Central memory CD8-positive, alpha-beta T cell (primary cell): Measurements from ENCODE around the gene NUDT14.

Source experiments
- ATAC-seq: fragments of 150-1000 bp; cut with Tn5 transposase; replicated peaks from 2 replicates; pipeline ENCODE4 v1.10.0; 2022; ENCODE audit warnings: mild to moderate bottlenecking, moderate FRiP score, moderate number of reproducible peaks; ENCODE audit not compliant: poor library complexity, severe bottlenecking; ENCODE audit errors: extremely low read depth
- DNase-seq, 2 donors: peaks; one replicate each; pipeline ENCODE4 v3.0.0; 2021; ENCODE audit warnings: low spot score in 2 of 2
- H3K27ac Mint-ChIP-seq: one replicate; pipeline ENCODE4 v1.8.0; 2022; ENCODE audit warnings: low read depth, mild to moderate bottlenecking, moderate library complexity, mixed read lengths
- H3K27me3 Mint-ChIP-seq: one replicate; pipeline ENCODE4 v1.8.0; 2022; ENCODE audit warnings: mixed read lengths
- H3K36me3 Mint-ChIP-seq: one replicate; pipeline ENCODE4 v1.8.0; 2022; ENCODE audit warnings: mild to moderate bottlenecking, moderate library complexity, mixed read lengths; ENCODE audit not compliant: insufficient read depth
- H3K4me1 Mint-ChIP-seq: one replicate; pipeline ENCODE4 v1.8.0; 2022; ENCODE audit warnings: mixed read lengths
- H3K4me3 Mint-ChIP-seq: one replicate; pipeline ENCODE4 v1.8.0; 2022; ENCODE audit warnings: mild to moderate bottlenecking, moderate library complexity, mixed read lengths
- H3K9me3 Mint-ChIP-seq: one replicate; pipeline ENCODE4 v1.8.0; 2022; ENCODE audit warnings: mixed read lengths

NUDT14 gene

DNA sequence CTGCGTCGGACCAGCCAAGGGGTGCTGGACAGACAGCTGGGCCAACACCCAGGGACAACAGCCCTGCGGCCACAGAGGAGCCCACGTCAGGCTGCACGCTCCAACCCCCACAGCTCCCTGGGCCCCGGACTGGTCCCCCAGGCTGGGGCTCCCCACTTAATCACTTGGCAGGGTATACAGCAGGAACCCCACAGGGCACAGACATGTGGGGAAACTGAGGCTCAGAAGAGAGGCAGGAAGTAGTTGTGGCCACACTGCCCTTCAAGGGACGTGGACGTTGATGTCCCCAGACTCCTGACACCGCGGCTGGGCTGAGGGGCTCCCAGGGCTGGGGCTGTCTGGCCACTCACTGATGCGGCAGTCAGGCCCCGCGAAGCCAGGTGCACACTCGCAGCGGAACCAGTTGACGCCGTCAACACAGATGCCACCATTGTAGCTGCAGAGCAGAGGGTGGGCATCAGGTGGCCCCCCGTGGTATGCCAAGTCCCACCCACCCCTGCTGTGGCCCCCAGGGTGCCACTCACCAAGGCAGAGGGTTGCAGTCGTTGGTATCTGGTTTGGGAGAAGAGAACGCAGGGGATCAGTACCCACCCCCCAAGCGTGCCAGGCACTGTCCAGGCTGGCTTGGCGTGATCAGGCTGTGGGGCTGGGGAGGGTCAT, 34.0 kb downstream of the NUDT14 start:
- no peak for DNase-seq
- Mint-ChIP-seq H3K27me3 (no peaks in the 10 kb centered on the region), H3K9me3 (no peaks in the 10 kb centered on the region), H3K4me1 (no peaks in the 10 kb centered on the region), H3K4me3 (no peak overlapping the region), H3K27ac (no peak overlapping the region), H3K36me3 (no peaks in the 10 kb centered on the region)
- ATAC-seq: no peak

DNA sequence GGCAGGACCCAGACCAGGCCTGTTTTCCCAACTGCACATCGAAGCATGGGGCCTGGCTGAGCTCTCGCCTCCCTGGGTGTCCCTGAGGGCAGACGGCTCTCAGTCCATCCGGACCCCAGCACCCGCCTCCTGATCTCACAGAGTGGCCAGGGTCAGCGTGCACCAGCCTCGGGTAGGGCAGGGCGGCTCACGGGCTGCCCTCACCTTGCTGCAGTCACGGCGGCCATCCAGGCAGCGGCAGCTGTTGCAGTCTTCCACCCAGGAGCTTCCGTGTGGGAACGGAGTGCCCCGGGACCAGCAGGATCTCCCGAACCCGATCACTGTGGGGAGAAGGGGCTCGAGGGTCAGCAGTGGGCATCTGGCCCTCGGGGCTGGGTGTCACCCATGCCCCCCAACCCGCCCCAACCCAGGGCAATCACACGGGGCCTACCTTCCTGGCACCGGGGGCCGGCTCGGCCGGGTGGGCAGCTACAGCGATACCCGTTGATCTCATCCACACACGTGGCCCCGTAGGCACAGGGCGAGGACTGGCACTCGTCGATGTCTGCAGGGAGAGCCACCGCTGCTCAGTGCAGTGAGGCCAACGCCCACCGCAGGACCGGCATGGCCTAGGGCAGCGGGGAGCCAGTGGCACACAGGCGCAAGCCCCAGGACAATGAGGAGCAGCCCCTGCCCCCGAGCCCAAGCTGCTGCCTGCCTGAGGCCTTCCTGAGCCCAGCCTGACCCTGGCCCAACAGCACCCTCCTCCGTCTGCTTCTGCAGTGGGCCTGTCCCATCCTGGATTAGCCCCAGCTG, 34.7 kb downstream of the NUDT14 start:
- Mint-ChIP-seq H3K9me3 (no peaks in the 10 kb centered on the region), H3K27me3 (no peaks in the 10 kb centered on the region), H3K27ac (no peak overlapping the region), H3K4me3 (no peak overlapping the region), H3K4me1 (no peaks in the 10 kb centered on the region), H3K36me3 (peaks cover 1% of the 10 kb centered on the region)
- ATAC-seq: no peak
- no peak for DNase-seq

GRCh38 chr14:105145381-105146180, 35.5 kb downstream of the NUDT14 start:
- Mint-ChIP-seq H3K4me1 (no peaks in the 10 kb centered on the region), H3K36me3 (peaks cover 1% of the 10 kb centered on the region), H3K27me3 (no peaks in the 10 kb centered on the region), H3K27ac (no peak overlapping the region), H3K9me3 (no peaks in the 10 kb centered on the region), H3K4me3 (no peak overlapping the region)
- no peak for DNase-seq
- ATAC-seq: no peak

DNA sequence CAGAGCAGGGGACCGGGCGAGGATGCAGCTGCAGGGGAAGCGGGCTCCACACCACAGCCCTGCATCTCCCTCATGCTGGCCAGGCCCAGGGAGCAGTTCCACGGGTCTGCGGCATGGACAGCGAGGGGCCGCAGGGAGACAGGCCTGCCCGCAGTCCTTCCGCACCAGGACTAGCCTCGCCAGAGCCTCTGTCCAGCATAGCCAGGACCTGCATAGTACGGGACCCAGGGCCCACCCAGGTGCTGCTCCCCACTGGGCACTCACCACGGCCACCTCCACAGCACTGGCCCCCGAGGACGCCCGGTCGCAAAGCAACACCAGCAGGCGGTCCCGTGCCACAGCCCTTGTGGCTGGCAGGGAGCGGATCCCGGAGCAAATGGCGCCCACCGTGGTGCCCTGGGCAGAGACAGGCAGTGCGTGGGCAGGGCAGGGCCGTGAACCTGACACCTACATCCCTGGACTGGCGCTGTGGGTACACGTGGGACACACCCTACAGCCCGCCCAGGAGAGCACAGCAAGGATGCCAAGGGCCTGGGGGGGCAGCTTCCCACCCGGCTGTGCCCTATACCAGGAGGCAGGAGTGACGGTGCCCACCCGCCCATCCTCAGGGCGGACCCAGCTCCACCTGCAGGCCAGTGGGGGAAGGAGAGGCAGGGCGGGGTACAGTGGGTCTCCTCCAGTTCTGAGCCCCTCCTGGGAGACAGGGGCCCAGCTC, 36.3 kb downstream of the NUDT14 start:
- no peak for ATAC-seq
- no peak for DNase-seq

GRCh38 chr14:105144026-105144665, 37.0 kb downstream of the NUDT14 start:
- ATAC-seq: no peak
- Mint-ChIP-seq H3K9me3 (peaks cover 6% of the 10 kb centered on the region), H3K36me3 (peaks cover 1% of the 10 kb centered on the region), H3K27ac (no peak overlapping the region), H3K4me3 (no peak overlapping the region), H3K27me3 (no peaks in the 10 kb centered on the region), H3K4me1 (no peaks in the 10 kb centered on the region)
- DNase-seq: no peak

More for the DNA sequence above, 36.3 kb downstream of the NUDT14 start:
- H3K27ac Mint-ChIP-seq: no peak overlapping the region
- H3K36me3 Mint-ChIP-seq: peaks cover 1% of the 10 kb centered on the region
- H3K4me3 Mint-ChIP-seq: no peak overlapping the region
- no peaks in the 10 kb centered on the region for H3K27me3 Mint-ChIP-seq
- no peaks in the 10 kb centered on the region for H3K4me1 Mint-ChIP-seq
- peaks cover 4% of the 10 kb centered on the region for H3K9me3 Mint-ChIP-seq

- H3K27me3 Mint-ChIP-seq: no peaks in the 10 kb centered on the region
- H3K36me3 Mint-ChIP-seq: peaks cover 1% of the 10 kb centered on the region
- ATAC-seq (no peak), DNase-seq (no peak)
- H3K9me3 Mint-ChIP-seq: peaks cover 6% of the 10 kb centered on the region
- H3K4me3 Mint-ChIP-seq: no peak overlapping the region
- H3K27ac Mint-ChIP-seq: no peak overlapping the region
- H3K4me1 Mint-ChIP-seq: no peaks in the 10 kb centered on the region
Measured at GRCh38 chr14:105143451-105144025, 37.6 kb downstream of the NUDT14 start.

GRCh38 chr14:105142651-105143450, 38.3 kb downstream of the NUDT14 start:
- DNase-seq: no peak
- Mint-ChIP-seq H3K4me1 (no peaks in the 10 kb centered on the region), H3K27ac (no peak overlapping the region), H3K27me3 (no peaks in the 10 kb centered on the region), H3K4me3 (no peak overlapping the region), H3K36me3 (peaks cover 1% of the 10 kb centered on the region), H3K9me3 (peaks cover 6% of the 10 kb centered on the region)
- no peak for ATAC-seq

DNA sequence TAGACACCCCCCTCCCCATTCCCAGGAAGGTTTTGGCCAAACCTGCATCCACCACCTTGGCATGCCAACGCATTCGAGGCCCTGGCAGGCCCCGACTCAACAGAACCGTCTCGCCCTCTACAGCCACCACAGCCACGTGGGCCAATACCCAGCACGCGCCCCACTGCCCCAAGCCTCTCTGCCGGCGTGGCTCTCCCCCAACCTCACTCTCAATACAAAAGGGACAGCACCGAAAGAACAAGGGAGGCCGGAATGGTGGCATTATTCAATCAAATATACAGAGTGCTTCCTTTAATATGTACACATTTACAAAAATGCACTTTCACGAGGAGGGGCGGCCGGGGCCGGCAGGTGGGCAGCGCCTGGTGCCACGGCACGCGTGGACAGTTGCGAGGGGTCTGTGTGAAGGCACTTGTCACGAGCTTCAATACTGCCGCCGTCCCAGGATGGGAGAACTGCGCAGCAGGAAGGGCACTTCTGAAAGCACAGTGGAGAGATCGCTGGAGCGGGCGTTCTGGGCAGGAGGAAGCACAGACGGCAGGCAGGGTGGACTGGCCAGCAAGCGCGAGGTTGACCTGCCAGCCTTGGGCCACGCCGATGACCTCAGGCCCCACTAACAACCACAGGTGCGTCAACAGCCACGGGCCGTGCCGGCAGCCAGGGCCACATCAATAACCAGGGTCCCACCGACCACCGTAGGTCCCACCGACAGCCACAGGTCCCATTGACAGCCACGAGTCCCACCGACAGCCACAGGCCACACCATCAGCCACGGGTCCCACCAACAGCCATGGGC, 39.4 kb downstream of the NUDT14 start:
- H3K27me3 Mint-ChIP-seq: no peaks in the 10 kb centered on the region
- no peak for ATAC-seq
- peaks cover 1% of the 10 kb centered on the region for H3K36me3 Mint-ChIP-seq
- DNase-seq: no peak
- H3K9me3 Mint-ChIP-seq: peaks cover 6% of the 10 kb centered on the region
- H3K4me1 Mint-ChIP-seq: no peaks in the 10 kb centered on the region
- no peak overlapping the region for H3K27ac Mint-ChIP-seq
- no peak overlapping the region for H3K4me3 Mint-ChIP-seq

DNA sequence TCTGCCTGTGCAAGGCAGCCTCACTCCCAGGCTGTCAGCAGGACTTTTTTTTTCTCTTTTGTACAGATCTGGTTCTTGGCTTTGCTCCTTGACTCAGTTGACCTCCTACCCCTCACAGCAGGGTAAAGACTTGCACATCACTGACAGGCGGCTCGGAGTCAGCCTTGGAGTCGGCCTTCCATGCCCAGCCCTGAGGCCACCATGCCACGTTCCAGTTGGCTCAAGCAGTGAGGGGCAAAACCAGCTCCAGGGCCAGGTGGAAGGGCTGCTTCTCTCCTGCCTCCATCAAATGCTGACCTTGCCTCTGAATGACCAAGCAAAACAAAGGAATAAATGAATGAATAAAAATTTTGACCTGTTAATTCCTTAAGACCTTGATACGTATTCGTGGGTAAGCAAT, 40.1 kb downstream of the NUDT14 start:
- H3K4me1 Mint-ChIP-seq: no peaks in the 10 kb centered on the region
- H3K36me3 Mint-ChIP-seq: peaks cover 1% of the 10 kb centered on the region
- H3K27ac Mint-ChIP-seq: no peak overlapping the region
- ATAC-seq (no peak), DNase-seq (no peak)
- no peak overlapping the region for H3K4me3 Mint-ChIP-seq
- peaks cover 6% of the 10 kb centered on the region for H3K9me3 Mint-ChIP-seq
- no peaks in the 10 kb centered on the region for H3K27me3 Mint-ChIP-seq

- Mint-ChIP-seq H3K36me3 (peaks cover 1% of the 10 kb centered on the region), H3K27me3 (no peaks in the 10 kb centered on the region)
Measured at GRCh38 chr14:105140581-105140980, 40.5 kb downstream of the NUDT14 start.

More at GRCh38 chr14:105140581-105140980, 40.5 kb downstream of the NUDT14 start:
- Mint-ChIP-seq H3K4me3 (no peak overlapping the region), H3K27ac (no peak overlapping the region), H3K9me3 (peaks cover 6% of the 10 kb centered on the region), H3K4me1 (no peaks in the 10 kb centered on the region)
- no peak for DNase-seq
- ATAC-seq: no peak
